CD4-positive, alpha-beta T cell treated with Interferon alpha-2 for 1 hour (primary cell): ENCODE measurements around the gene EXD3.

Source experiments
- DNase-seq, 2 donors: peaks; one replicate each; pipeline ENCODE4 v3.0.0-alpha.2; 2020 to 2022

The EXD3 gene

DNA sequence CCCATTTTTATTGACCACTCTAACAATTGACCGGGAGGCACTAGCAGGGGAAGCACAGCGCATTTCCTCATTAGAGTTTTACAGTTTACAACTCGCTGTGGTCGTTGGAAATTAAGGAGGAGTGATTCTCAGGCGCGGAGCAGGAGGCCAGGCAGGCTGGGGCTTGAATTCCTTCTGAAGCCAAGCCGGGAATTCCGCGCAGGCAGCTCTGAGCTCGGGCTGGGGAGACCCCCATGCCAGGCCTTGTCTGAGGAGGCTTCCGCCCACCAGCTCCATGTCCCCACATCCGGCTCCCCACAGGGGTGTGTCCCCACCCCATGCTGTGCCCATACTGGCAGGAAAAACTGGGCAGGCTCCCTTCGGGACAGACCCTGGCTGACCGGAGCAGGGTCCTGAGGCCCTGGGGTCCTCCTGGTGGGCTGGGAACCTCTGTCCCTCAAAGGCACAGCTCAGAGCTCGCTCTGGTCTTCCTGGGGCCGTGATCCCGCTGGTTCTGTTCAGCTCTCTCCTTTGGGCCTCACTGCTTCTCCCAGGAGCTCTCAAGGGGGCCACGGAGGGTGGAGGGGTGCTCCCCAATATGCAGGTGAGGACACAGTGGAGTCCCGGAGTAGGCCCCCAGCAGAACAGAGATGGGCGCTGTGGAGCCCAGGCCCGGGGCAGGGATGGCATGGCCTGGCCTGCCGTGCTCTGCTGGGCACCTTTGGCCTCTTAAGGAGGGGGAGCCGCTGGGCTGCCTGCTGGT is 119.6 kb downstream of the EXD3 start:
- no peak for DNase-seq

DNA sequence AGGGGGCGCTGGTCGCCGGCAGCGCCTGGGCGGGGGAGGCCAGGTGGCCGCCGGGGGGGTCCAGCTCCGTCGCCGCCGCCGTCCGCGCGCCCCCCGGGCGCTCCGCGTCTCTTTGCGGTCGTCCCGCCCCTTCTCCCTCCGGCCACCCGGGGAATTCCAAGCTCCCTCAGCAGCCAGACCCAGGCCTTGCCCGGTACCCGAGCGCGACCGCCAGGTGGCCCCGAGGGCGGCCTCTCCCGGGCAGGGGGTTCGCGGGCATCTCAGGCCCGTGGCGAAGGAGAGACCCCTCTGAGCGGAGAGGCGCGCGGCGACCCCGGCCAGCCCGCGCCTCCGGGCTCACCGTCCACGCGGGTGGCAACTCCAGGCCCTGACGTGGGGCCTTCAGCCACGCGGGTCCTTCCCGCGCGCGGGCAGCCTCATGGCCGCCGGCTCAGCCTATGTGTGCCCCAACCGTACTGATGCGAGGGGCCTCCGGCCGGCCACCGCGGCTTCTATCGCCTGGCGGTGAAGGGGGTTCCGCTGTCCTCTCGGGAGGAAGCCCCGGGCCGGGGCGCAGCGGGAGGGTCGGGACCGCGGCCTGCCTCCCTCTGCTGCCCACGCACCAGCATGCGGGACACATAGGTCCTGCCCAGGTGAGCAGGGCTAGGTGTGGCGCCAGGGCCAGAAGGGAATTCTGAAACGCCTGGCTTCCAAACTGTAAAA is 120.4 kb downstream of the EXD3 start:
- no peak for DNase-seq

DNA sequence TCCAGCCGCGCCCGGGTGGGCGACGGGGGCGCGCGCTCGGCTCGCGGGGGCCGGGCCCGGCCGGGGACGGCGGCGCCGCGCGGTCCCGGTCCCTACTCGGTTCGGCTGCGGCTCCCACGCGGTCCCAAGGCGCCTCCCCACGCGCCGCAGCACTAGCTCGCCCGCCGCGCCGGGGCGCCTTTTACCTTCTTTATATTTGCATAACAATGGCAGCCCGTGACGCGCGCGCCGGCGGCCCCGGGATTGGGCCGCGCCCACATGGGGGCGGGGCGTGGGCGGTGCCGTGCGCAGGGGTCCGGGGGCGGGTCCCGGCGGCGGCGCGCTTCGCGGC is 120.9 kb downstream of the EXD3 start, which contains the start of gene NRARP:
TSS of gene NRARP (minus strand) at position 154 of the 331 bp plus-strand sequence. CDS start 343 bp downstream, outside the sequence.
- peak; percentile 88 to 93 for DNase-seq

DNA sequence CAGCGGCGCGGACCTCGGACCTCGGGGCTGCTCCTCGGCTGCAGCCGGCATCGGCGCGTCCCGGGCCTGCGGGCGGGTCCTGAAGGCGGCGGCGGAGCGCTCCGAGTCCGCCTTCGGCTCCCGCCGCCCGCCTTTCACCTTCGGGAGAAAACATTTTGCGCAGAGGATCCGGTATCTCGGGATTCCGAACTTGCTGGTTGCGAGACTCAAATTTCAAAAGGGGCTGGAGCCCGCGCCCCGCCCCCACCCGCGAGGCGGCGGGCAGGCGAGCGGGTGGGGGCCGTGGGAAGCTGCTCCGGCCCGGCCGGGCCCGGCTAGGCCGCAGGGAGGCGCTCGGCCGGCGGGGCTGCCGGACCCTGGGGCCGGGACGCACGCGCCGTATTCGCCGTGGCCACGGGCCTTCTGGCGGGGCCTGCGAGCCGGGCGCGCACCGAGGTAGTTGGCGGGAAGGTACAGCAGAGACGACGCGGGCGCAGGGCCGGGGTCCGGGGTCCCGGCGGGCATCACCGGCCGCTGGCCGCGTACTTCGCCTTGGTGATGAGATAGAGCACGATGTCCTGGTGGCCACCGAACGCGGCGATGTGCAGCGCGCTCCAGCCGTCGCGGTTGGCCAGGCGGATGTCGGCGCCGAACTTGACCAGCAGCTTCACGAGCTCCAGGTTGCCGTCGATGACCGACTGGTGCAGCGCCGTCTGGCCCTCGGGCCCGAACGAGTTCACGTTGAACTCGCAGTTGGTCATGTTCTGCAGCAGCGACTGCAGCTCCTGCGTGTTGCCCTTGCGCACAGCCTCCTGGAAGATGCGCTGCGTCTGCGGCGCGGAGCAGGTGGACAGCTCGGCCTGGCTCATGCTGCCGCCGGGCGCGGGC is 121.6 kb downstream of the EXD3 start:
- no peak for DNase-seq

DNA sequence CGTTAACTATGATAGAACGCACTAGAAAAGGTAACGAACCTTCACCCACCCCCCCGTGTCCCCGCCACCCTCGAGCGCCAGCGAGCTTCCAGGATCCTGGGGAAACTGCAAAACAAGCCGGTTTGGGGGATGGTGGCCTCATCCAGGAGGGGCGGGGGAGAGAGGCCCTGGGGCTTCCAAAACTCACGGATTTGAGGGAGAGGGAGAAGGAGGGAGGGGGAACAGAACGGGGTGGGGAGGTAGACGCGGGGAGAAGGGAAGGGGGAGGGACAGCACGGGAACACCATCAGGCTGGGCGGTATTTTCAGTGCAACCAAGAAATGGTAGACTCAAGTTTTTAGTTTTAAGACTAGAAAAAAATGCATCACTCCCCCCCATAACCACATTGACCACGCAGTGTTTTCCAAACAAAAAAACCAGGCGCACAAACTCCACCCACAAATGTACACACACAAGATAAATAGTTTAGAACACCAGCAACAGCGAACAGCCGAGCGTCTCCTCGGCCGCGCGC is 122.3 kb downstream of the EXD3 start:
- DNase-seq = no peak

DNA sequence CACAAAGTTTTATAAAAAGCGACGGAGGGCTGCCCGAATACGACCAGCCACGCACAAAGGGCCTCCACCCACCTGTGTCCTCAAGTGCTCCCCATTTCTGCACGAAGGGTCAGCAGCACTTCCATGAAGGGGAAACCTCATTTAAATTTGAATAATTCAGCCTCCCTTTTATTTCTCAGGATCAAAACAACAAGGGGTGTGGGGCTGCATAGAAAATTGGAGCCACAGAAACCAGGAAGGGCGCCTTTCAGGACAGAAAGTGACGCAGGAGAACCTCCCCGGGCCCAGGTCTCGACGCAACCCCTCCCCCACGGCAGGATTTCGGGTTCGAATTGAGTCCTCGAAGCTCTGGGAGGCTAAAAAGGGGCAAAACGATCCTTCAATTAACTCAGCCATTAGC is 123.0 kb downstream of the EXD3 start:
- no peak for DNase-seq

DNA sequence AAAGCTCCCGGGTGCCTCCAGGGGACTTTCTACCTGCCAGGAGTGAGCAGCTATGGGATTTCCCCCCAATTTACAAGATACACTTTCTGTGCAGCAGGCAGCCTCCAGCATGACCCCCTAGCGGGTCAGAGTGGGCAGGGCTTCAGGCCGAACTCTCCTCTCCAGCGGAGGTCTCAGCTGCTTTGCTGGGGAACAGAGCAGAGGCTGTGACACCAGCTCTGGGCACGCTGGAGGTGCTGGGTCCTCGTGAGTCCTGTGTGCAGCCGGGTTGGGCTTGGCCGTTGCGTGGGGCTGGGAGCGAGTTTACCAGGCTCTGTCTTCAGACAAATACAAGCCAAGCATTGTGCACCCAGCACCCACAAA is 123.8 kb downstream of the EXD3 start:
- DNase-seq = no peak

DNA sequence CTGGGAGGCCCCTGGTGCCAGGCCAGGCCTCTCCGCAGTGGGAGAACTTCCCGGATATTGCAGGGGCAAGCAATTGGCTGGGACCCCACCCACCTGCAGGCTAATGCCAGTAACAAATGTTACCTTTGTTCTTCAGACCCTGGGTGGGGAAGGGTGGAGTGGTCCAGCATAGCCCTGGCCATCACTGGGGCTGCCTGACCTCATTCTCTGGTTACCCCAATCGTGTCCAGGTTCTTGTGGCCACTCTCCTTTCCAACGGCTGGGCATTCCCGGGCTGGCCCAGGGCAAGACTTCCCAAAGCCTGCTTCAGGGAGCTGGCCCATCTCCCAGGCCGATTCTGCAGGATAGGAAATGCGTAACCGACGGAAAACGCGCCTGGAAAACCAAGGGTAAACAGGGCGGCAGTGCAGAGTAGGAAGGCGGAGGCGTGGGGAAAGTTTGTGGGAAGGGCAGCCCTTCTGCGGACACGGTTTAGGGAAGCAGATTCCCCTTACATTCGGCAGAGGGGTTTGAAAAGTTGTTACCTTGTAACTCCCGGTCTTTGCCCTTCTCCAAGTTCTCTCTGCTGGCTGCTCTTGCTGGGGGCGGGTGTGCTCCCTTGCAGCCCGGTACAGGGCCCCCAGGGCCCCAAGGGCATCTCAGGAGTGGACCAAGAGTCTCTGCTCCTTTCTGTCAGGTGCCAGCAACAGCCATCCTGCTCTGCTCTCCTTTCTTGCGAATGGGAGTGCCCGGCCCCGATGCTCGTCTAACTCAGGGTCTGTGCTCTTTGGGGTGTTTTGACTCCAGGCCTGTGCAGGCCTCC is 124.4 kb downstream of the EXD3 start:
- no peak for DNase-seq

DNA sequence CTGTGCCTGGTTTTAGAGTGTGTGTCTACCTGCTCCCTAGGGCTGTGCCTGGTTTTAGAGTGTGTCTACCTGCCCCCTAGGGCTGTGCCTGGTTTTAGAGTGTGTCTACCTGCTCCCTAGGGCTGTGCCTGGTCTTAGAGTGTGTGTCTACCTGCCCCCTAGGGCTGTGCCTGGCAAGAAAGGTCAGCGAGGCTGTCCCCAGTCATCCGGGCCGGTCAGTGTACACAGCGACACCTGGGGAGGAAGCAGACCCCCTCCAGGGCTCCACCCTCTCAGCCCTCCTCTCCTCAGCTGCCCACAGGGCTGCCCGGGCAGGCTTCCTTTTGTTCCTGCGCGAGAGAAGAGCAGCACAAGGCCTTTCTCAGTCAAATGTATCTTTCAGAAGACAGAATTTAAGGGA is 125.0 kb downstream of the EXD3 start:
- DNase-seq = no peak

DNA sequence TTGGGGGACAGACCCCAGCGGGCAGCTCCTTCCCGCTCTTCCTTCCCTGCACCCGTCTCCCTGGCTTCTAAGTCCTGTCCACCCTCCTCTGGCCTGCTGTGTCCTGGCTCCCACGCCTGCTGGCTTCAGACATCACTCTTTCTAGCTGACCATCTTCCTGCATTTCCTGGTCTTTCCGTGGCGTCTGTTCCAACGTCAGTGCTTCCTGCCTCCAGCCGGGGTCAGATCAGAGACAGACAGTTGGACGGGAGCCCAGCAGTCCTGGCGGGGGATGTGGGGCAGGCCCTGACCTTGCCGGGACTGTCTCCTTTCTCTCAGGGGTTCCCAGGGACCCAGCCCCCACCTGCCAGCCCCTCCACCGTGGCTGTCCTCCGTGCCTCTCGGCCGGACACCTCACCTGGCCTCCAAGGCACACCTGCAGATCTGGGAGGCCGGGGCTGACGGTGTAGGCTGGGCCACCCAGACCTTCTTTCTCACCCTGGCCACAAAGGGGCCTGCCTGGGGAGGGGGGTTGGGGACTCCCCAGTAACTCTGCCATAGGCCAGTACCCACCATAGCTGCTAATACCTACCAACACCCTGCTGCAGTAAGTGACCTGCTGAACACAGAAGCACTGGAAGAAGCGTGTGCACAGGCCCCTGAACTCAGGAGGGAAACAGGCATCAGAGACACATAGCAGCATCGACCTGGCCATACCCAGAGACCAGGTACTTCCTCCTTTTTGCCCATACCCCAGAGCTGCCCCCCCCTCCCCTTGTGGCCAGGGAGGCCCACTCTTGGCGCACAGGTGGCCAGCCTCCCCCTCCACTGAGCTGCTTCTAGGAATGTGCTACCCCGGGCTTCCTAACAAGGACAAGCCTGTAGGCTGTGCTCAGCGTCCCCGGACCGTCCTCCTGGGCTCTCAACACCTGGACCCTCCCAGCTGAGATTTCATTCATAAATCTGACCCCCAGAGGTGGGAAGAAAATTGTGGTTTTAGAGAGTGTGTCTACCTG is 126.0 kb downstream of the EXD3 start:
- DNase-seq = no peak

DNA sequence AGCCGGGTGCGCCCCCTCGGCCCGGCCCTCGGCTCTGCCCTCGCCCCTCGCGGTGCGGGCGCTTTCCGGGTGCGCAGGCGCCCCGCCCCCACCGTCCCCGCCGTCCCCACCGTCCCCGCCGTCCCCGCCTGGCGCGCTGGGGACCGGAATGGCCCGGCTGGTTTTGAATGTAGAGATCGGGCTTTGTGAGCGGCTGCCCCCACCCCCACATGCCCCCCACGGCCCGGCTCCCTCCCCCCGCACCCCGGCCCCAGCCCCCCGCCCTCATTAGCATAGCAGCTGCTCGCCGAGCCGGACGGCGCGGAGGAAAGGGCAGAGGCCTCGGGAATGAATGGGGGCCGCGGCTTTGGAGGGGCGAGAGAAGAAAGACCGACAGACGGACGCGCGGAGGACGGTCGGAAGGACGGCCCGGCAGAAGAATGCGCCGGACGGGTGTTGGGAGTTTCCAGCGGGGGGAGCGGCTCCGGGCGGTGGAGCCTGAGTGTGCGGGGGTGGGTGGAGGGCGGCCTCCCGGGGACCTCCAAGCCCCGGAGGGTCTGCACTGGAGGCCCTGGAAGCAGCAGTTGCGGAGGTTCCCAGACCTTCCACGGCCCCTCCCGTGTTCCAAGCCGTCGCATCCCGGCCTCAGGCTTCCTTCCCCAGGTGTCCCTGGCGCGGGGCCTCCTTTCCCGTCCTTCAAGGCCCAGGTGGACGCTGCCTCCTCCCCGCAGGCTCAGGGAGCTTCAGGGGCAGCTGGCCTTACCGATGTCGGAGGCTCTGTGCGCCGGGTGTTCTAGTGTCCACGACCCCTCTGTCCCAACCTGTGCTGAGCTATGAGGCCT is 126.9 kb downstream of the EXD3 start:
- no peak for DNase-seq

DNA sequence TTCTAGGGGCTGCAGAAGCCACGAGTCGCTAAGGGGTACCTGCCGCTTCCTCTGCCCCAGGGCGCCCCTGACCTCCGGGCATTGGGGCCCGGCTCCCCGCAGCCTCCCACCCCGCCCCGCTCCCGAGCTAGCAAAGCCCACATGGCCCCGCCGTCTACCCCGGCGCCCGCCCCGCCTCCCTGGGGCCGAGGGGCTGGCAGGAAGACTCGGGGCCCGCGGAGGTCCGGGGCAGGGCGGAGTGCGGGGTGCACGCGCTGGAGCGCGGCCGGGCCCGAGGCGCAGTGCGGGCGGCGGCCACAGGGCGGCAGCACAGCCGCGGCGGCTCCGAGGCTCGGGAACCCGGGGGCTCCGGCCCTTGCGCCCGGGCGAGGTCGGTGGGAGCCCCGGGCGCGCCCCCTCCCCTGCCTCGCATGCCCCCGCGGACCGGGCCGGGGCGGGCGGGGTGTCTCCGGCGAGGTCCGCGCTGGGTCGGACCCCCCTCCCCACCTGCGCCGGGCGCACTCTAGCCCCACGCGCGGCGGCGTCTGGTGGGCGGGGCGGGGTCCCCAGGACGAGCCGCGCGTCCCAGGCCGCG is 127.6 kb downstream of the EXD3 start:
- DNase-seq = peak; percentile 28 to 60

DNA sequence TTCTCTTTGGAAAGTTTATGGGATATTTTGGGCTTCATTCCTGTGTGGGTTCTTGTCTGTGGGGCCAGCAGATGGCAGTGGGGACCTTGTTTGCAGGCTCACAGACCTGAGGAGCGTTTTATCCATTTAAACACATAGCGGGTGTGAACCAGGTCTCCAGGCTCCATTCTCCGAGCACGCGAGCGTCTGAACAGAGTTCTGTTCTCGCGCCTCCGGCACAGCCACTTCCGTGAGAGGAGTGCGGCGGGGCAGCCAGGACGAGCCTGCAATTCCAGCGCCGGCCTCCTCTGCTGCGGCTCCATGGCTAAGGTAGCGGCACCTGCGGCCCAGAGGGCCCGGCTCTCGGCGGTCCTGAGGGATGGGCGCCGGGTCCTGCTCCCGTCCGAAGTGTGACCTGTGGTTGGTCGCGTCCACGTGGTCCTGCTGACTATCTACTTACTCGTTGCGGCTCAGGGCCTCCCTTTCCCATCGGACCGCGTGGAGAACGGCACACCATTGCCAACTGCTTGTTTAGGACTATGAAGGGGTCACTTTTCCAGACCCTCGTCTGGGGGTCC is 128.2 kb downstream of the EXD3 start:
- DNase-seq = peak in 1 of 2 donors; percentile 7

DNA sequence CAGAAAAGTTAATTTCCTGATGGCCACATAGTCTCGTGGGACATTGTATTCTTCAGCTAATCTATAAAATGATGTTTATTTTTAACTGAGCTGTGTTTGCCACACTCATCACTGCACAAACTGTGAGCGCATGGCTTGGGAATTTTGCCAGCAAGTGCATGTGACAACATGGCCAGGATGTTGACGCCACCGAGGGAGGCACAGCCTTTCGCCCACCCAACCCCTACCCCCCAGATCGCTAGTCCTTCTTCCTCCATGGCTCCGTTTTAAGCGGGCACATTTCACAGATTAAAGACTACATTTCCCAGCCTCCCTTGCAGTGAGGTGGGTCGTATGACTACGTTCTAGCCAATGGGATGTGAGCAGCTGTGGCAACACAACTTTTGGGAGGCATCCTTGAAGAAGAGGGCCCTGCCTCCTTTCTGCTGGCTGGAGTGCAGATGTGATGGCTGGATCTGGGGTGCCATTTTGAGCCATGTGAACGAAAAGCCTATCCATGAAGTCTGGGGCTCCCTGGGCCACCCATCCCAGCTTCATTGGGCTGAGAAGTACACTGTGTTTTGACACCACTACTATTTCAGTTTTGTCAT is 128.8 kb downstream of the EXD3 start:
- DNase-seq = peak; percentile 34 to 39

DNA sequence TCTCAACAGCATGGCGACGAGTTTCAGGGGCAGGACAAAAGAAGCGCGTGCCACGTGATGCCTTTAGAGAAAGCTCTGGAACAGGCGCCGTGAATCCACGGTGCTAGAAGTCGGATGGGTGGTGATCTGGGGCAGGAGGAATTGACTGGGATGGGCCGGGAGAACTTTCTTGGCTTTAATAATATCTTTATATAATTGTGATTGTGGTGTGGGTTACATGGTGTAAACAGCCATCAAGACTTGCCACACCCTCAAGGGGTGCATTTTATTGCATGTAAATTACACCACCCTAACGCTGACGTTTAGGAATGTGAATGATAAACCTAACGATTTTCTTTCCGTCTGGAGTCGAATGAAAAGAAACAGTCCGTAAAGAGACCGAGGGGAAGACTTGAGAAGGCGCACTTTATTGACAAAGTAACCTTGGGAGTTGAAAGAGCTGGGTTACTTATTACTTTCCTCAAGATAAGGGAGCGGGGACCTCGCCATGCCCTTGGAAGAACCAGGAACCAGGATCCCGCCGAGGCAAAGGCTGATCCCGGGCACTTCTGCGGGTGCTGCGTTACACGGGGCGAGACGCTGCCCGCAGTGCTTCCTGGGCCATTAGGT is 129.4 kb downstream of the EXD3 start:
- DNase-seq = no peak

DNA sequence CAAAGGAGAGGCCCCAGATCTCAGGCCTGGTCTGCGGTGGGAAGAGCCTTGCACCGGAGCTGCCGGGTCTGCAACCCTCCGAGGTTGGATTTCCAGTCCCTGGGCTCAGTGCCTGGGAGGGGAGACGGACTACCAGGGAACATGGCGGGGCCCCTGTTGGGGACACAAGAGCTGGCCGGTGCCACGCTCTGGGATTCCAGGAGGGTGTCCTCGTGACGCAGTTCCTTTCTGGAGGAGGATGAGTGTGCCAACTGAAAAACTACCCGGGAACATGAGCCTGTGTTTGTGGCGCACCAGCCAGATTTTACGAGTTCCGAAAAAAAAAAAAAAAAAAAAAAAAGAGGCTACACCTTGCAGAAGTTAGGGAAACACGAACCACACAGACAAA is 129.9 kb downstream of the EXD3 start:
- no peak for DNase-seq

DNA sequence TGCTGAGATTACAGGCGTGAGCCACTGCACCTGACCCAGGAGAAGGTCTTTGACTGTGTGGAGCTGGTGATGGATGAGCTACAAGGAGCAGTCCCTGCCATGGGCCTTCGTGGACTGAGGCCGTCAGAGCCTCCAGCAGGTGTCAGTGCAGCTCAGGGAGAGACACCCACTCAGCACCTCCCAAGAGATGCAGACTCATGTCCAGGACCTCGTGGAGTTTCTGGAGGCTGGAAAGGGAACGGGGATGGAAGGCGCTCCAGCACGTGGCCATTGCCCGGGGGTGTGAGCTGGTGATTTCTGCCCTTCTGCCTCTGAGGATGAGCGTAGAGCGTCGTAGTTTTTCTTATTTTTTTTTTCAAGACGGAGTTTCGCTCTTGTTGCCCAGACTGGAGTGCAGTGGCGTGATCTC is 136.0 kb downstream of the EXD3 start:
- DNase-seq = peak; percentile 24 to 32

DNA sequence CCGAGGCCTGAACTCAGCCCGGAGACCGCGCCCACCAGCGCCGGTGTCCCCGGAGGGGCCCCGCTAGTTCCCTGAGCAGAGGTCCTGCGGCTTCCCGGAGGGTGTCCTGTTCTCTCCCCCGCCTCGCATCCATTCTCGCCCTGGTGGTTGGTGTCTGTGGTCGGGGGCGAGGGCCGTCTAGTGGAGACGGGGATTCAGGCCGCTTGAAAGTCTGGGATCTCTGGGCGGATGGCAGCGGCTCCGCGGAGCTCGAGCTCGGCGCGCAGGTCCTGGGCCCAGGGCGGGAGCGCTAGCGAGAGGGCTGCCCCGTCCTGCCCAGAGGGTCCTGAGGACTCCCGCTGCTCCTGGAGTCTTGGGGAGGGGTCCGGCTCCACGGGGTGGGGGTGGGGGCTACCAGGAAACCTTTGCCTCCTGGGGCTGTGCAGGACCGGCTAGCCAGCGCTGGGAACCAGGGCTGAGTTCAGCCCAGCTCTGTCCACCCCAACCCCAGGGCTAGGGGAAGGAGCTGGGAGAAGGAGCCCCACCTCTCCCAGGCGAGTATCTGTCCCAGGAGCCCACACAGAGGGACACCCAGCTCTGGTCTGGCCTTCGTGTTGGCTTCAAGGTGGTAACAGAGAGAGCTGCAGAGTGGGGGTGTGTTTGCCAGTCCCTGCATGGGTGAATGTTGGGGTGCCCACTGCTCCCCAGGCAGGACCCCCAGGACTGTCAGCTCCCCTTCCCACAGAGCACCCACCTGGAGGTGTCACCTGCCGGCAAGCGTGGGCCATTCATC is 141.4 kb downstream of the EXD3 start:
- DNase-seq = no peak
